ENCODE measurements around the gene RBMS3.

RBMS3 gene

GRCh38 chr3:29679944-29680343 lies 399.1 kb downstream of the RBMS3 start:
- Histone ChIP-seq H3K4me2 (ENCODE audit: low read length) (no peak overlapping the region), H3K9ac (ENCODE audit: low read depth, low read length) (no peak overlapping the region), H3K27me3 (ENCODE audit: control insufficient read depth, insufficient read depth, low read length) (no peaks in the 10 kb centered on the region), H3K4me1 (ENCODE audit: control insufficient read depth, insufficient read depth, low read length) (peaks cover 23% of the 10 kb centered on the region), H3K9me3 (replicated peaks; ENCODE audit: low read length) (no peaks in the 10 kb centered on the region), H3K36me3 (ENCODE audit: insufficient read depth, low read length) (no peaks in the 10 kb centered on the region), H3K4me3 (ENCODE audit: low read length) (no peak overlapping the region)

GRCh38 chr3:29683018-29683993 lies 402.4 kb downstream of the RBMS3 start:
- Histone ChIP-seq H3K36me3 (ENCODE audit: insufficient read depth, low read length) (no peaks in the 10 kb centered on the region), H3K9me3 (replicated peaks; ENCODE audit: low read length) (no peaks in the 10 kb centered on the region), H3K27me3 (ENCODE audit: control insufficient read depth, insufficient read depth, low read length) (no peaks in the 10 kb centered on the region), H3K4me2 (ENCODE audit: low read length) (peak overlapping the region; percentile 45), H3K4me1 (ENCODE audit: control insufficient read depth, insufficient read depth, low read length) (peaks cover 29% of the 10 kb centered on the region), H3K9ac (ENCODE audit: low read depth, low read length) (peak overlapping the region; percentile 64), H3K4me3 (ENCODE audit: low read length) (peak overlapping the region; percentile 27)

- H3K4me3 ChIP-seq (ENCODE audit: low read length), result no peak overlapping the region
These were observed 406.2 kb downstream of the RBMS3 start for GRCh38 chr3:29686889-29687592.

GRCh38 chr3:29690686-29691353 lies 409.9 kb downstream of the RBMS3 start:
- Histone ChIP-seq H3K9me3 (replicated peaks; ENCODE audit: low read length) (no peaks in the 10 kb centered on the region), H3K4me3 (ENCODE audit: low read length) (no peak overlapping the region), H3K4me2 (ENCODE audit: low read length) (no peak overlapping the region)

More at GRCh38 chr3:29686889-29687592, 406.2 kb downstream of the RBMS3 start:
- no peaks in the 10 kb centered on the region for H3K9me3 ChIP-seq (replicated peaks; ENCODE audit: low read length)
- H3K36me3 ChIP-seq (ENCODE audit: insufficient read depth, low read length), result no peaks in the 10 kb centered on the region
- no peaks in the 10 kb centered on the region for H3K27me3 ChIP-seq (ENCODE audit: control insufficient read depth, insufficient read depth, low read length)
- peak overlapping the region; percentile 14 for H3K9ac ChIP-seq (ENCODE audit: low read depth, low read length)
- H3K4me2 ChIP-seq (ENCODE audit: low read length), result no peak overlapping the region
- peaks cover 38% of the 10 kb centered on the region for H3K4me1 ChIP-seq (ENCODE audit: control insufficient read depth, insufficient read depth, low read length)

GRCh38 chr3:29693863-29694262 lies 413.0 kb downstream of the RBMS3 start:
- peaks cover 66% of the 10 kb centered on the region for H3K4me1 ChIP-seq (ENCODE audit: control insufficient read depth, insufficient read depth, low read length)
- no peaks in the 10 kb centered on the region for H3K27me3 ChIP-seq (ENCODE audit: control insufficient read depth, insufficient read depth, low read length)
- peak overlapping the region; percentile 86 for H3K9ac ChIP-seq (ENCODE audit: low read depth, low read length)
- H3K4me2 ChIP-seq (ENCODE audit: low read length), result peak overlapping the region; percentile 68
- H3K36me3 ChIP-seq (ENCODE audit: insufficient read depth, low read length), result no peaks in the 10 kb centered on the region
- peak overlapping the region; percentile 37 for H3K4me3 ChIP-seq (ENCODE audit: low read length)
- no peaks in the 10 kb centered on the region for H3K9me3 ChIP-seq (replicated peaks; ENCODE audit: low read length)

More at GRCh38 chr3:29690686-29691353, 409.9 kb downstream of the RBMS3 start:
- H3K36me3 ChIP-seq (ENCODE audit: insufficient read depth, low read length), result no peaks in the 10 kb centered on the region
- H3K27me3 ChIP-seq (ENCODE audit: control insufficient read depth, insufficient read depth, low read length), result no peaks in the 10 kb centered on the region
- H3K4me1 ChIP-seq (ENCODE audit: control insufficient read depth, insufficient read depth, low read length), result peaks cover 51% of the 10 kb centered on the region
- no peak overlapping the region for H3K9ac ChIP-seq (ENCODE audit: low read depth, low read length)

GRCh38 chr3:29694331-29694730 lies 413.5 kb downstream of the RBMS3 start:
- Histone ChIP-seq H3K4me3 (ENCODE audit: low read length) (peak overlapping the region; percentile 15), H3K4me2 (ENCODE audit: low read length) (peak overlapping the region; percentile 68), H3K9ac (ENCODE audit: low read depth, low read length) (peak overlapping the region; percentile 86), H3K4me1 (ENCODE audit: control insufficient read depth, insufficient read depth, low read length) (peaks cover 66% of the 10 kb centered on the region), H3K9me3 (replicated peaks; ENCODE audit: low read length) (no peaks in the 10 kb centered on the region), H3K36me3 (ENCODE audit: insufficient read depth, low read length) (no peaks in the 10 kb centered on the region), H3K27me3 (ENCODE audit: control insufficient read depth, insufficient read depth, low read length) (no peaks in the 10 kb centered on the region)

- Histone ChIP-seq H3K9ac (ENCODE audit: low read depth, low read length) (peak overlapping the region; percentile 89), H3K36me3 (ENCODE audit: insufficient read depth, low read length) (no peaks in the 10 kb centered on the region), H3K4me2 (ENCODE audit: low read length) (peak overlapping the region; percentile 75), H3K4me1 (ENCODE audit: control insufficient read depth, insufficient read depth, low read length) (peaks cover 66% of the 10 kb centered on the region), H3K4me3 (ENCODE audit: low read length) (peak overlapping the region; percentile 29), H3K9me3 (replicated peaks; ENCODE audit: low read length) (no peaks in the 10 kb centered on the region), H3K27me3 (ENCODE audit: control insufficient read depth, insufficient read depth, low read length) (no peaks in the 10 kb centered on the region)
These were observed 413.9 kb downstream of the RBMS3 start for GRCh38 chr3:29694783-29695182.

- H3K9me3 ChIP-seq (replicated peaks; ENCODE audit: low read length), result no peaks in the 10 kb centered on the region
- peak overlapping the region; percentile 29 for H3K4me3 ChIP-seq (ENCODE audit: low read length)
- H3K4me2 ChIP-seq (ENCODE audit: low read length), result peak overlapping the region; percentile 75
- no peaks in the 10 kb centered on the region for H3K27me3 ChIP-seq (ENCODE audit: control insufficient read depth, insufficient read depth, low read length)
- H3K4me1 ChIP-seq (ENCODE audit: control insufficient read depth, insufficient read depth, low read length), result peaks cover 66% of the 10 kb centered on the region
- peak overlapping the region; percentile 89 for H3K9ac ChIP-seq (ENCODE audit: low read depth, low read length)
- no peaks in the 10 kb centered on the region for H3K36me3 ChIP-seq (ENCODE audit: insufficient read depth, low read length)
These were observed 414.3 kb downstream of the RBMS3 start for GRCh38 chr3:29695201-29695600.

GRCh38 chr3:29695643-29696198 lies 414.9 kb downstream of the RBMS3 start:
- Histone ChIP-seq H3K4me1 (ENCODE audit: control insufficient read depth, insufficient read depth, low read length) (peaks cover 62% of the 10 kb centered on the region), H3K4me3 (ENCODE audit: low read length) (peak overlapping the region; percentile 29), H3K27me3 (ENCODE audit: control insufficient read depth, insufficient read depth, low read length) (no peaks in the 10 kb centered on the region), H3K9me3 (replicated peaks; ENCODE audit: low read length) (no peaks in the 10 kb centered on the region), H3K9ac (ENCODE audit: low read depth, low read length) (peak overlapping the region; percentile 89), H3K4me2 (ENCODE audit: low read length) (peak overlapping the region; percentile 75), H3K36me3 (ENCODE audit: insufficient read depth, low read length) (no peaks in the 10 kb centered on the region)

GRCh38 chr3:29696311-29696710 lies 415.4 kb downstream of the RBMS3 start:
- no peaks in the 10 kb centered on the region for H3K36me3 ChIP-seq (ENCODE audit: insufficient read depth, low read length)
- H3K4me2 ChIP-seq (ENCODE audit: low read length), result peak overlapping the region; percentile 75
- H3K4me3 ChIP-seq (ENCODE audit: low read length), result peak overlapping the region; percentile 26
- no peaks in the 10 kb centered on the region for H3K9me3 ChIP-seq (replicated peaks; ENCODE audit: low read length)
- H3K9ac ChIP-seq (ENCODE audit: low read depth, low read length), result peak overlapping the region; percentile 89
- no peaks in the 10 kb centered on the region for H3K27me3 ChIP-seq (ENCODE audit: control insufficient read depth, insufficient read depth, low read length)
- peaks cover 58% of the 10 kb centered on the region for H3K4me1 ChIP-seq (ENCODE audit: control insufficient read depth, insufficient read depth, low read length)

GRCh38 chr3:29697989-29698388 lies 417.1 kb downstream of the RBMS3 start:
- Histone ChIP-seq H3K4me3 (ENCODE audit: low read length) (no peak overlapping the region), H3K27me3 (ENCODE audit: control insufficient read depth, insufficient read depth, low read length) (no peaks in the 10 kb centered on the region), H3K9me3 (replicated peaks; ENCODE audit: low read length) (no peaks in the 10 kb centered on the region), H3K4me1 (ENCODE audit: control insufficient read depth, insufficient read depth, low read length) (peaks cover 50% of the 10 kb centered on the region), H3K36me3 (ENCODE audit: insufficient read depth, low read length) (no peaks in the 10 kb centered on the region), H3K9ac (ENCODE audit: low read depth, low read length) (peak overlapping the region; percentile 65), H3K4me2 (ENCODE audit: low read length) (peak overlapping the region; percentile 8)
